OCI-LY7 (cell line): ENCODE data around the gene ELN.

Experiments used
- CTCF ChIP-seq: fragments of 200-600 bp; sonication (generic); conservative IDR thresholded peaks from 2 replicates; pipeline ENCODE4 v1.5.1; 2014; ENCODE audit warnings: mild to moderate bottlenecking, antibody characterized with exemption, low read length, moderate library complexity, mixed read lengths
- EZH2phosphoT487 ChIP-seq: fragments of 200-600 bp; sonication (generic); IDR thresholded peaks from 2 replicates; pipeline ENCODE4 v1.6.1; 2018; ENCODE audit warnings: low read depth, borderline replicate concordance, mild to moderate bottlenecking, mixed run types, antibody characterized with exemption, low read length, moderate library complexity, mixed read lengths

- no peak for TF ChIP-seq CTCF
- no peak for TF ChIP-seq EZH2phosphoT487
These were observed 5.7 kb downstream of the ELN start for GRCh38 chr7:74033372-74034311.
